Loucy (cell line): Measurements from ENCODE around the gene INPP5D.

Source experiments
- EZH2phosphoT487 ChIP-seq: fragments of 200-600 bp; IDR thresholded peaks from 2 replicates; pipeline ENCODE4 v1.6.1; 2018; ENCODE audit warnings: antibody characterized with exemption, mild to moderate bottlenecking, moderate library complexity, borderline replicate concordance
- TF ChIP-seq, protein P1 (sequence below): fragments of 200-600 bp; sonication (generic); conservative IDR thresholded peaks from 2 replicates; pipeline ENCODE4 v1.5.1; 2014; ENCODE audit warnings: mild to moderate bottlenecking, antibody characterized with exemption, low read length

DNA sequence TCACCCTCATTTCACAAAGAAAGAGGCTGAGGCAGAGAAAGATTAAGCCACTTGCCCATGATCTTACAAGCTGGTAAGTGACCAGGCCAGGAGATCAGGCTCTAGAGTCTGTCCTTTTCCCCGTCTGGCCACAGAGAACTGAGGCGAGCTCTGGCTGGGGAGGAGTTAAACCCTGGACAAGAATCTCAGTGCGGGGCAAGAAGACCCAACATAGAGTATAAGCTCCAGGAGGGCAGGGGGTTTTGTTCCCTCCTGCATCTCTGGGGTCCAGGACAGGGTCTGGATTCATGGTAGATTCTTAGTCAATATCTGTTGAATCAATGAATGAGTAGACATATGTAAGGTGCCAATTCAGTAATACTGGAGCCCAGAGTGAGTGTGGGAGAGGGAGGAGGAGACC is 12.9 kb upstream of the INPP5D start:
- TF ChIP-seq, protein P1, sequence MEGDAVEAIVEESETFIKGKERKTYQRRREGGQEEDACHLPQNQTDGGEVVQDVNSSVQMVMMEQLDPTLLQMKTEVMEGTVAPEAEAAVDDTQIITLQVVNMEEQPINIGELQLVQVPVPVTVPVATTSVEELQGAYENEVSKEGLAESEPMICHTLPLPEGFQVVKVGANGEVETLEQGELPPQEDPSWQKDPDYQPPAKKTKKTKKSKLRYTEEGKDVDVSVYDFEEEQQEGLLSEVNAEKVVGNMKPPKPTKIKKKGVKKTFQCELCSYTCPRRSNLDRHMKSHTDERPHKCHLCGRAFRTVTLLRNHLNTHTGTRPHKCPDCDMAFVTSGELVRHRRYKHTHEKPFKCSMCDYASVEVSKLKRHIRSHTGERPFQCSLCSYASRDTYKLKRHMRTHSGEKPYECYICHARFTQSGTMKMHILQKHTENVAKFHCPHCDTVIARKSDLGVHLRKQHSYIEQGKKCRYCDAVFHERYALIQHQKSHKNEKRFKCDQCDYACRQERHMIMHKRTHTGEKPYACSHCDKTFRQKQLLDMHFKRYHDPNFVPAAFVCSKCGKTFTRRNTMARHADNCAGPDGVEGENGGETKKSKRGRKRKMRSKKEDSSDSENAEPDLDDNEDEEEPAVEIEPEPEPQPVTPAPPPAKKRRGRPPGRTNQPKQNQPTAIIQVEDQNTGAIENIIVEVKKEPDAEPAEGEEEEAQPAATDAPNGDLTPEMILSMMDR = no peak
- no peak for TF ChIP-seq EZH2phosphoT487
